ENCODE measurements around the gene ZNF229.
"Not testable (repeated sequence)": the region's sequence is repeated elsewhere in the genome, so short reads cannot be mapped to it uniquely, and the experiment has no call there.

ZNF229 gene

DNA sequence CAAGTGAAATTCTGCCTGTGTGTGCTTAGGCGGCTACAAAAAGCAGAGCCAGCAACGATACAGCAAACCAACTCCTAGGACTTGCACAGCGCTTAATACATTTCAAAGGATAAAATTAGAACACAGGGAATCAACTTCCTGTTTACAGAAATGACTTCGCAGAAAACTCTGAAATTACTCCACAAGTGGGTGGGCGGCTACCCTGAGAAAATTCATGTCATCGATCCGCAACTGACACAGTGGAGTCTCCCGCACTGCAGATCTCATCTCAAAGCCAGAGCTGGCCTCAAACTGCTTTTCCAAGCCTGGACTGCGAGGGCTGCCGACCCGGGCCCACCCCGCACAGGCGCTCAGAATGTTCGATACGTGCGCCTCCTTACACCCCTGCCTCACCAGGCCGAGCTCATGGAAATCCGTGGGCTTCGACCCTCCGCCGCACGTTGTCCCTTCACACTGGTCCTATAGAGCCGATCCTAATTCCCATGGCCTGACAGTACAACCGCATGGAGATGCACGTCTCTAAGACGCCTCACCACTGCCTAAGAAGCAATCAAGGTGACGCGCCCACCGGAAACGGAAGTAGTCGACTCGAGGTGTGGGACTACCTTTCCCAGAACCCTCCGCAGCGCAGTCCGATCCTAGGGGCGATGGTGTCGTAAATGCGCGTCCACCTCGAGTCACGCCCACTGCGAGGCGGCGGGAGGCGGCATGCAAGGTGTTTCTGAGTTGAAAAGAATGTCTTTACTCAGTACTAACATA, at the start of gene ZNF229:
ZNF229 (minus strand) TSS at position 557 of the 759 bp plus-strand sequence. CDS start 5,625 bp downstream, outside the sequence.
- TF ChIP-seq, protein P1, sequence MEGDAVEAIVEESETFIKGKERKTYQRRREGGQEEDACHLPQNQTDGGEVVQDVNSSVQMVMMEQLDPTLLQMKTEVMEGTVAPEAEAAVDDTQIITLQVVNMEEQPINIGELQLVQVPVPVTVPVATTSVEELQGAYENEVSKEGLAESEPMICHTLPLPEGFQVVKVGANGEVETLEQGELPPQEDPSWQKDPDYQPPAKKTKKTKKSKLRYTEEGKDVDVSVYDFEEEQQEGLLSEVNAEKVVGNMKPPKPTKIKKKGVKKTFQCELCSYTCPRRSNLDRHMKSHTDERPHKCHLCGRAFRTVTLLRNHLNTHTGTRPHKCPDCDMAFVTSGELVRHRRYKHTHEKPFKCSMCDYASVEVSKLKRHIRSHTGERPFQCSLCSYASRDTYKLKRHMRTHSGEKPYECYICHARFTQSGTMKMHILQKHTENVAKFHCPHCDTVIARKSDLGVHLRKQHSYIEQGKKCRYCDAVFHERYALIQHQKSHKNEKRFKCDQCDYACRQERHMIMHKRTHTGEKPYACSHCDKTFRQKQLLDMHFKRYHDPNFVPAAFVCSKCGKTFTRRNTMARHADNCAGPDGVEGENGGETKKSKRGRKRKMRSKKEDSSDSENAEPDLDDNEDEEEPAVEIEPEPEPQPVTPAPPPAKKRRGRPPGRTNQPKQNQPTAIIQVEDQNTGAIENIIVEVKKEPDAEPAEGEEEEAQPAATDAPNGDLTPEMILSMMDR (IDR thresholded peaks at IDR 0.05; ENCODE audit: low read depth, low read length, missing control alignments): no peak
- peak within 1 kb of the TSS; percentile 39 for H3K4me3 ChIP-seq (ENCODE audit: low read depth, low read length)
- DNase-seq (ENCODE audit: low read depth): peak; percentile 49

DNA sequence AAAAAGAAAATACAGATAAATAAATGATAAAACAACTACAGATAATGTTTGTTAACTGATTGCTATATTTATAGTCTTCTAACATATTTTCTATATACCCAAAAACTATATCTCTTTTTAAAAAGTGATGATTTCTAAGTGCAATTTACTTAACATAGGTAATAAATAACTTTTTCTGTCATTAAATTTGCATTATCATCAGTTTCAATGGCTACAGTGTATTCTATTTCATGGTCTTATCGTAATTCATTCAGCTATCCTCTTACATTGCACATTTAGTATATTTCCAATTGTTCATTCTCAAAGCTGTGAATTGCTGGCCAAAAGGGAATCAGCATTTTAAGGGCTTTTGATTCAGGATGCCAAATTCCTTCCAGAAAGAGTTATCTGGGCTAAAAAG, 48.4 kb upstream of the ZNF229 start:
- TF ChIP-seq, protein P1 (IDR thresholded peaks at IDR 0.05; ENCODE audit: low read depth, low read length, missing control alignments): no peak
- no peak for DNase-seq (ENCODE audit: low read depth)
- no peak overlapping the region for H3K4me3 ChIP-seq (ENCODE audit: low read depth, low read length)

DNA sequence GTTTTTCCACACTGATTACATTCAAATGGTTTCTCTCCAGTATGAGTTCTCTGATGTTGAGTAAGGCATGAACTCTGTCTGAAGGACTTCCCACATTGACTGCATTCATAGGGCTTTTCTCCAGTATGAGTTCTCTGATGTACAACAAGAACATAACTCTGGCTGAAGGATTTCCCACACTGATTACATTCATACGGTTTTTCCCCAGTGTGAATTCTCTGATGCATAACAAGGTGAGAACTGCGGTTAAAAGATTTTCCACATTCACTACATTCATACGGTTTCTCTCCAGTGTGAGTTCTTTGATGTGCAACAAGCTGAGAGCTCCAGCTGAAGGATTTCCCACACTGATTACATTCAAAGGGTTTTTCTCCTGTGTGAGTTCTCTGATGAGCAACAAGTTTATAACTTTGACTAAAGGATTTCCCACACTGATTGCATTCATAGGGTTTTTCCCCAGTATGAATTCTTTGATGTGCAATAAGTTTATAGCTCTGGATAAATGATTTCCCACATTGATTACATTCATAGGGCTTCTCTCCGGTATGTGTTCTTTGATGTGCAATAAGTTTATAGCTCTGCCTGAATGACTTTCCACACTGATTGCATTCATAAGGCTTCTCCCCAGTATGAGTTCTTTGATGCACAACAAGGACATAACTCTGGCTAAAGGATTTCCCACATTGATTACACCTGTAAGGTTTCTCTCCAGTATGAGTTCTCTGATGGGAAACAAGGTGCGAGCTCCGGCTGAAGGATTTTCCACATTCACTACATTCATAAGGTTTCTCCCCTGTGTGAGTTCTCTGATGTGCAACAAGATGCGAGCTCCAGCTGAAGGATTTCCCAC, 28.5 kb upstream of the ZNF229 start:
- no peak overlapping the region for H3K4me3 ChIP-seq (ENCODE audit: low read depth, low read length)
- TF ChIP-seq, protein P1 (IDR thresholded peaks at IDR 0.05; ENCODE audit: low read depth, low read length, missing control alignments): no peak
- DNase-seq (ENCODE audit: low read depth): no peak

DNA sequence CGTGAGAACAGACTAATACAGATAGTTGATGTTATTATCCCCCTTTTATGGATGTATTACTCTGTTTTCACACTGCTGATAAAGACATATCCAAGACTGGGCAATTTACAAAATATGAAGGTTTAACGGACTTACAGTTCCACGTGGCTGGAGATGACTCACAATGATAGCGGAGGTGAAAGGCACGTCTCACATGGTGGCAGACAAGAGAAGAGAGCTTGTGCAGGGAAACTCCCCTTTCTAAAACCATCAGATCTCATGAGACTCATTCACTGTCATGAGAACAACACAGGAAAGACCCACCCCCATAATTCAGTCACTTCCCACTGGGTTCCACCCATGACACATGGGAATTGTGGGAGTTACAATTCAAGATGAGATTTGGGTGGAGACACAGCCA, 20.5 kb upstream of the ZNF229 start:
- not testable (repeated sequence) for DNase-seq (ENCODE audit: low read depth); H3K4me3 ChIP-seq (ENCODE audit: low read depth, low read length)

DNA sequence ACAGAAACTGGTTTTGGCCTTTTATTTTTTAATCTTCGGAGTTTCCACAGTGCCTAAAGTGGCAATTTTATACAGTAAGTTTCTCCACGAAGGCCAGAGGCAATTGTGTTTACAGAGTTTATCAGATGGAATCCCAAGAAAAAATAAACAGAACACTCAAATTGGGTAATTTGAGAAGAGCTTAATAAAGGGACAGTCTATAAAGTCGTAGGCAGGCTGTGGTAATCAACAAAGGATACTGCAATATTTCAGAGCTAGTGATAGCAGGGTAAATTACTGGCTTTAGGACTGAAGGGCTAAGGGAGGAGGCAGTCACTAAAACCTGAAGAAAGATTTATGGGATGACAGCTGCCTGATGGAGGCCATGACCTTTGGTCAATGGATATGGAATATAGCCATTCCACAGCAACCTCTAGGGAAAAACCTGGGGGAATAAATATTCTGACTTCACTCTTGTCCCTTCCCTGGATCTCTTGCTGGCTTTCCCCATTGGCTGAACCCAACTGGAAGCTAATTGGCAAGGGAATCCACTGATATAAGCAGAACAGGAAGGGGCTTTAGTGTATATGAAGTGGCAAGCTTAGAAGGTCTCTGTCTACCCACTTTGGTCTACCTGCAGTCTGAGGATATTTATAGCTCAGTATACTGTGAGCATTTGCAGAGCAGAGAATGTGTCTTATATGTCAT, 14.5 kb upstream of the ZNF229 start:
- not testable (repeated sequence) for DNase-seq (ENCODE audit: low read depth); H3K4me3 ChIP-seq (ENCODE audit: low read depth, low read length)

DNA sequence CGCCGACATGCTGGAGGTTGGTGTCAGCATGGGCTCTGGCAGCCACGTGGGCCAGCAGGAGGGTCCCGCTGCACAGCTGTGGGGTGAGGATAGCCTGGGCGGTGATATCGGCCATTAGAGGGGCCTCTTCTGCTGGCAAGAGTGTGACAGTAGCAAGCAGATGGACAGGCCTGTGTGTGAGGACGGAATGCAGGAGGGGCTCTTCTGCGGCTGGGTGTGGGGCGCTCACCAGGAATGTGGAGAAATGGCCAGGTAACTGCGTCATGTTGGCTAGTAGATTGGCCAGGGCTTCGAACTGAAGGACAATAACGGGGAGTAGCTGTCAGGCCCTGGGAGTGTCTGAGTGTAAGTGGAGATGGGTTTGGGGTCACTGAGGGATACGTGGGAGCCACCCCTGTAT, 7.7 kb upstream of the ZNF229 start:
- DNase-seq (ENCODE audit: low read depth); H3K4me3 ChIP-seq (ENCODE audit: low read depth, low read length): not testable (repeated sequence)

DNA sequence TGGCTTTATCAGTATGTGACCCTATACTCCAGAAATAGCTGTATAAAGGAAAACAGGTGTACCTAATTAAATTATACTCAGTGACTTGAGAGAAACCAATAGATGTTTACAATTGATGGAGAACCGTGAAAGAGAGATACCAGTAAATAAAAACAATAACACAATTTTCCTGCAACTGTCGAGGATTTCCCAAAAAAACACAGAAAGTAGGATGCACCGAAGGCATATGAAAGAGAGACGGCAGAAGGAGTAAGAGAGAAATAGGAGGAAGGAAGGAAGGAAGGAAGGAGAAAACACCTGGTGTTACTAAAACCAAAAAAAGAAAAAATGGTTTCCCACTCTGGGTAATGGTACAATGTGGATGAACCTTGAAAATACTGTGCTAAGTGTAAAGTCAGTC, 6.8 kb upstream of the ZNF229 start:
- TF ChIP-seq, protein P1 (IDR thresholded peaks at IDR 0.05; ENCODE audit: low read depth, low read length, missing control alignments): no peak
- DNase-seq (ENCODE audit: low read depth): no peak

DNA sequence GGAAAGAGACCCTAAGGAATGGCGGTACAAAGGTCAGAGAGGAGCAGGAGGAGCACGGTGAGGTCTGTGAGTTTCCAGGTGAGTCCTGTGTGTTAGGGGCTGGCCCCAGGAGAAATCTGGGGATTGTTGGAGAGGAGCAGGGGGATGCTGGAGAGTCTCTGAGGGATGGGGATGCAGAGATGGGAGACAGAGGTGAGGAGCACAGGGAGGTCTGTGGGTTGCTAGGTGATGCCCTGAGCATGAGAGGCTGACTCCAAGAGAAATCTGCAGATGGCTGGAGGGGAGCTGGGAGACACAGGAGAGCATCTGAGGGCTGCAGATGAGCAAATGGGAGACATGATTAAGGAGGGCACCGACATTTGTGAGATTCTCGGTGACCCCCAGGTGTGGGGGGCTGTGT, 4.1 kb upstream of the ZNF229 start:
- no peak overlapping the region for H3K4me3 ChIP-seq (ENCODE audit: low read depth, low read length)
- DNase-seq (ENCODE audit: low read depth): no peak
- TF ChIP-seq, protein P1 (IDR thresholded peaks at IDR 0.05; ENCODE audit: low read depth, low read length, missing control alignments): no peak

More for the DNA sequence above, 6.8 kb upstream of the ZNF229 start:
- no peak overlapping the region for H3K4me3 ChIP-seq (ENCODE audit: low read depth, low read length)

Measured in GM12864 (cell line).